Activated naive CD4-positive, alpha-beta T cell treated with anti-CD3 and anti-CD28 coated beads, Interleukin-2, amount 10 ng/mL, durations not matched to agents 7 days and 5 days (primary cell): ENCODE data around the gene MCTP1.

Experiments used
- CTCF ChIA-PET: fragments of 350-600 bp; sonication (Branson Sonifier 250); formaldehyde crosslinking; loops from one replicate; lab custom pipeline; 2021; ENCODE audit warnings: antibody characterized with exemption; lab: Charles Lee
- DNase-seq: peaks from one replicate; pipeline ENCODE4 v3.0.0-alpha.2; 2020
- H3K27ac Mint-ChIP-seq: one replicate; pipeline ENCODE4 v1.8.0; 2021; ENCODE audit warnings: mild to moderate bottlenecking, moderate library complexity, mixed read lengths
- H3K27me3 Mint-ChIP-seq: one replicate; pipeline ENCODE4 v1.8.0; 2021; ENCODE audit warnings: mild to moderate bottlenecking, mixed read lengths
- H3K36me3 Mint-ChIP-seq: one replicate; pipeline ENCODE4 v1.8.0; 2021; ENCODE audit warnings: mixed read lengths
- H3K4me1 Mint-ChIP-seq: one replicate; pipeline ENCODE4 v1.8.0; 2021; ENCODE audit warnings: mixed read lengths
- H3K4me3 Mint-ChIP-seq: one replicate; pipeline ENCODE4 v1.8.0; 2021; ENCODE audit warnings: mild to moderate bottlenecking, moderate library complexity, mixed read lengths
- H3K9me3 Mint-ChIP-seq: one replicate; pipeline ENCODE4 v1.8.0; 2021; ENCODE audit warnings: mixed read lengths

The MCTP1 gene

GRCh38 chr5:95184924-95185323 is 100.0 kb downstream of the MCTP1 start:
- H3K27me3 Mint-ChIP-seq, result no peaks in the 10 kb centered on the region
- no peak for DNase-seq
- CTCF ChIA-PET, result no interaction called here
- no peaks in the 10 kb centered on the region for H3K4me1 Mint-ChIP-seq
- H3K36me3 Mint-ChIP-seq, result no peaks in the 10 kb centered on the region
- H3K4me3 Mint-ChIP-seq, result no peak overlapping the region
- H3K27ac Mint-ChIP-seq, result no peak overlapping the region
- no peaks in the 10 kb centered on the region for H3K9me3 Mint-ChIP-seq

GRCh38 chr5:95181644-95182043 is 103.2 kb downstream of the MCTP1 start:
- Mint-ChIP-seq H3K4me3 (no peak overlapping the region), H3K9me3 (no peaks in the 10 kb centered on the region), H3K36me3 (no peaks in the 10 kb centered on the region), H3K27me3 (no peaks in the 10 kb centered on the region), H3K27ac (no peak overlapping the region), H3K4me1 (no peaks in the 10 kb centered on the region)
- no peak for DNase-seq
- CTCF ChIA-PET, result no interaction called here

DNA sequence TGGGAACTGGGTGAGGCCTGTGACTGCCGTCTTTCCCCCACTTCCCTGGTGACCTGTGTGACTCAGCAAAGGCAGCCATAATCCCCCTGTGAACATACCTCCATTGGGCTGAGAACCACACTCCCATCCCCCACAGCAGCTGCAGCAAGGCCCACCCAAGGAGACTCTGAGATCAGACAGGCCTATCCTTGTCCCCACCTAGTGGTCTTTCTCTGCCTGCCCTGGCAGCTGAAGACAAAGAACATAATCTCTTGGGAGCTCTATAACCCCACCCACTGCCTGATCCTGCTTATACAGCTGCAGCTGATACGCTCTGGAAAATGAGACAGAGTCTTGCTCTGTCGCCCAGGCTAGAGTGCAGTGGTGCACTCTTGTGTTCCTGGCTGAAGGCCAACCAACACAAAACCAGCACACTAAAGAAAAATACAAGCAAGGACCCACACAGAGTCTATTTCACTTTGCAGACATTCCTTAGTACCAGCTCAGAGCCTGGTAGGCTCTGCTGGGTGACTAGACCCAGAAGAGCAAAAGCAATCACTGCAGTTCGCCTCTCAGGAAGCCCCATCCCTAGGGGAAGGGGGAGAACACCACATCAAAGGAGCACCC is 106.7 kb downstream of the MCTP1 start:
- Mint-ChIP-seq H3K9me3 (no peaks in the 10 kb centered on the region), H3K4me3 (no peak overlapping the region), H3K4me1 (no peaks in the 10 kb centered on the region), H3K27me3 (no peaks in the 10 kb centered on the region), H3K27ac (no peak overlapping the region), H3K36me3 (no peaks in the 10 kb centered on the region)
- no peak for DNase-seq
- CTCF ChIA-PET, result no interaction called here

DNA sequence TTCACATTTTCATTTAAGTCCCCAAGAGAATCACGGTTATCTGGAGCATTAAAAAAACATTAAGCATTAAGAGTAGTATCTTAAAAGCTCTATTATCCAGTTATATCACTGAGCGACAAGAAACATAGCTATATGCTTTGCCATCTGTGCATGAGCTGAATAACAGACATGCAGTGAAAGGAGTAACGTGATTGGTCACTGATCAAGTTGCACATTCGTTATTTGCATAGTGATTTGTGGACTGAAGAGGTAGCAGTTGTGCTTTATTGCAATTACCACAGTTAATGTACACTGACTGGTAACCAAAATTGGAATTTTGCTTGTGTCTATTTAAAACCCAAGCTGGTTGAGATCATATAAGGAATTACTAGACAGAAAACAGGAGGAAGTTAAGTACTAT is 107.4 kb downstream of the MCTP1 start:
- no peak for DNase-seq
- H3K4me1 Mint-ChIP-seq, result no peaks in the 10 kb centered on the region
- H3K4me3 Mint-ChIP-seq, result no peak overlapping the region
- CTCF ChIA-PET, result no interaction called here
- no peaks in the 10 kb centered on the region for H3K36me3 Mint-ChIP-seq
- no peak overlapping the region for H3K27ac Mint-ChIP-seq
- no peaks in the 10 kb centered on the region for H3K27me3 Mint-ChIP-seq
- no peaks in the 10 kb centered on the region for H3K9me3 Mint-ChIP-seq

- CTCF ChIA-PET, result no interaction called here
- H3K4me1 Mint-ChIP-seq, result no peaks in the 10 kb centered on the region
- no peak overlapping the region for H3K4me3 Mint-ChIP-seq
- H3K9me3 Mint-ChIP-seq, result peaks cover 4% of the 10 kb centered on the region
- no peak for DNase-seq
- no peak overlapping the region for H3K27ac Mint-ChIP-seq
- no peaks in the 10 kb centered on the region for H3K36me3 Mint-ChIP-seq
- H3K27me3 Mint-ChIP-seq, result no peaks in the 10 kb centered on the region
Observed at GRCh38 chr5:95175106-95175505, 109.8 kb downstream of the MCTP1 start.

GRCh38 chr5:95172659-95173058 is 112.2 kb downstream of the MCTP1 start:
- Mint-ChIP-seq H3K27me3 (no peaks in the 10 kb centered on the region), H3K27ac (no peak overlapping the region), H3K36me3 (no peaks in the 10 kb centered on the region), H3K4me1 (no peaks in the 10 kb centered on the region), H3K9me3 (peaks cover 4% of the 10 kb centered on the region), H3K4me3 (no peak overlapping the region)
- CTCF ChIA-PET, result no interaction called here
- no peak for DNase-seq

DNA sequence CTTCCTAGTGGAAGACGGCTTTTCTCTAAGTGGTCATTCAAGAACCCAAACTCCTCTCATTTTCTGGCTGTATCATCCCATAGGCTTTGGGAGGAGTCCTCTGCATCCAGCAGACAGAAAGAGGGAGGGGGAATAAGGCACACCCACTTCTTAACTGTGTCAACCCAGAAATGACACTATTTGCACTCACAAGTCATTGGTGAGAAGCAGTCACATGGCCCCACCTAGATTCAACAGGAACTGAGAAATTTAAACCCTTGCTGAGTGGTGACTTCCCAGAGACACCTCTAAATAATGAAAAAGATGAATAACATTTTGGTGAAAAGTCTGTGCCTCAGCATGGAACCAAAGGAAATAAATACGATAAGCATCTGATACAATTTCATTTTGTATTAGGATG is 120.0 kb downstream of the MCTP1 start:
- H3K4me1 Mint-ChIP-seq, result no peaks in the 10 kb centered on the region
- no peaks in the 10 kb centered on the region for H3K36me3 Mint-ChIP-seq
- H3K9me3 Mint-ChIP-seq, result no peaks in the 10 kb centered on the region
- CTCF ChIA-PET, result no interaction called here
- DNase-seq, result no peak
- H3K27me3 Mint-ChIP-seq, result no peaks in the 10 kb centered on the region
- no peak overlapping the region for H3K4me3 Mint-ChIP-seq
- H3K27ac Mint-ChIP-seq, result no peak overlapping the region

DNA sequence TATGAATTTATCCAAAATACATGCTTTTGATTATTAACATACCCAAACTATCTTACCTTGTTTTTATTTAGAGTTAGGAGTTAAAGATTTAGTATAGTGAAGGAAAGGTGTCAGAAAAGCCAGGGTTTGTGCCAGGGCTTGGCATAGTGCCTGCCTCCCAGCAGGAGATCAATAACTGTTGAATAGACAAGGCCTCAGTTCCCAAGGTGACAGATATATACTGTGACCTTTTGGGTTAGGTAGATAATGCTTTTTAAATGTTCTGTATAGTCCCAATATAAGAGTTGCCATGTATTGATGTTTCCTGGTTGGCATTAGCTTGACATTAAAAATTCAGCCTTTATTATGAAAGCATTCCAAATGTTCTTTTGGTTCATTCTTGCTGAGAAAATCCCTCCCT is 121.8 kb downstream of the MCTP1 start:
- H3K4me3 Mint-ChIP-seq, result no peak overlapping the region
- H3K27ac Mint-ChIP-seq, result no peak overlapping the region
- no peaks in the 10 kb centered on the region for H3K9me3 Mint-ChIP-seq
- no peaks in the 10 kb centered on the region for H3K36me3 Mint-ChIP-seq
- CTCF ChIA-PET, result no interaction called here
- no peak for DNase-seq
- no peaks in the 10 kb centered on the region for H3K4me1 Mint-ChIP-seq
- H3K27me3 Mint-ChIP-seq, result no peaks in the 10 kb centered on the region

- CTCF ChIA-PET, result no interaction called here
- Mint-ChIP-seq H3K36me3 (no peaks in the 10 kb centered on the region), H3K27ac (no peak overlapping the region), H3K4me1 (no peaks in the 10 kb centered on the region), H3K27me3 (no peaks in the 10 kb centered on the region), H3K4me3 (no peak overlapping the region), H3K9me3 (no peaks in the 10 kb centered on the region)
- no peak for DNase-seq
Observed at GRCh38 chr5:95162231-95162992, 122.5 kb downstream of the MCTP1 start.

GRCh38 chr5:95159603-95160002 is 125.3 kb downstream of the MCTP1 start:
- Mint-ChIP-seq H3K27me3 (no peaks in the 10 kb centered on the region), H3K4me3 (no peak overlapping the region), H3K36me3 (no peaks in the 10 kb centered on the region), H3K4me1 (no peaks in the 10 kb centered on the region), H3K9me3 (no peaks in the 10 kb centered on the region), H3K27ac (no peak overlapping the region)
- DNase-seq, result no peak
- CTCF ChIA-PET, result no interaction called here

- CTCF ChIA-PET, result no interaction called here
- H3K27ac Mint-ChIP-seq, result no peak overlapping the region
- no peaks in the 10 kb centered on the region for H3K27me3 Mint-ChIP-seq
Observed at GRCh38 chr5:95155888-95156287, 129.0 kb downstream of the MCTP1 start.

GRCh38 chr5:95153511-95153910 is 131.4 kb downstream of the MCTP1 start:
- Mint-ChIP-seq H3K36me3 (no peaks in the 10 kb centered on the region), H3K9me3 (no peaks in the 10 kb centered on the region), H3K27ac (no peak overlapping the region), H3K27me3 (no peaks in the 10 kb centered on the region), H3K4me3 (no peak overlapping the region), H3K4me1 (no peaks in the 10 kb centered on the region)
- CTCF ChIA-PET, result no interaction called here
- DNase-seq, result no peak

More at GRCh38 chr5:95155888-95156287, 129.0 kb downstream of the MCTP1 start:
- no peak for DNase-seq
- Mint-ChIP-seq H3K4me3 (no peak overlapping the region), H3K4me1 (no peaks in the 10 kb centered on the region), H3K36me3 (no peaks in the 10 kb centered on the region), H3K9me3 (no peaks in the 10 kb centered on the region)

- Mint-ChIP-seq H3K4me1 (no peaks in the 10 kb centered on the region), H3K27ac (no peak overlapping the region), H3K27me3 (no peaks in the 10 kb centered on the region), H3K4me3 (no peak overlapping the region), H3K9me3 (no peaks in the 10 kb centered on the region), H3K36me3 (no peaks in the 10 kb centered on the region)
- CTCF ChIA-PET, result no interaction called here
- no peak for DNase-seq
Observed at GRCh38 chr5:95152535-95152934, 132.4 kb downstream of the MCTP1 start.

GRCh38 chr5:95152131-95152530 is 132.8 kb downstream of the MCTP1 start:
- no peaks in the 10 kb centered on the region for H3K27me3 Mint-ChIP-seq
- no peak overlapping the region for H3K27ac Mint-ChIP-seq
- no peak overlapping the region for H3K4me3 Mint-ChIP-seq
- H3K4me1 Mint-ChIP-seq, result no peaks in the 10 kb centered on the region
- CTCF ChIA-PET, result no interaction called here
- H3K36me3 Mint-ChIP-seq, result no peaks in the 10 kb centered on the region
- H3K9me3 Mint-ChIP-seq, result no peaks in the 10 kb centered on the region
- no peak for DNase-seq

GRCh38 chr5:95151694-95152093 is 133.2 kb downstream of the MCTP1 start:
- Mint-ChIP-seq H3K9me3 (no peaks in the 10 kb centered on the region), H3K36me3 (no peaks in the 10 kb centered on the region), H3K4me1 (no peaks in the 10 kb centered on the region), H3K27ac (no peak overlapping the region), H3K4me3 (no peak overlapping the region), H3K27me3 (no peaks in the 10 kb centered on the region)
- CTCF ChIA-PET, result no interaction called here
- DNase-seq, result no peak
